ENCODE results near the gene HS3ST6.

- no peak for TF ChIP-seq CTCF (IDR thresholded peaks at IDR 0.05; ENCODE audit: low read length)
- TF ChIP-seq EZH2 (IDR thresholded peaks at IDR 0.05; ENCODE audit: borderline replicate concordance, low read length) = no peak
These were observed 55.8 kb downstream of the HS3ST6 start for GRCh38 chr16:1862394-1862793.
